ENCODE results near the gene GCNA.

DNA sequence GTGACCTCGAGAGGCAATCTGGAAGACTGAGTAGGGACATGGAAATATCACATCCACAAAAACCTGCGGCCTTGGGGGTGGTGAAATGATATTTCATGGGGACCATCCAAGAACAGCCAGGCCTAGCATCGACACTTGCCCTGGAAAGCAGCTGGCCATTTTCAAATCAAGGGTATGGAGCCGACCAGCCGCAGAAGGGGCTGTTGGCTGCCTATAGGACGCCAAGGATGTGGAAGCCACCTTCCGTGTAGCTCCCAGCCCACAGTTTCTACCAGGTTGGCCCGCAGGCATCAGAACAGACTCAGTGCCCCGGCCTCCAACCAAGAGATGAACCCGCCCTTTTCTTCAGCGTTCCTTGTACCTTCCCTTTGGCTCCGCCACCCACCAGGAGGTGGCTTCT is 83.7 kb downstream of the GCNA start:
- TF ChIP-seq, protein P1, sequence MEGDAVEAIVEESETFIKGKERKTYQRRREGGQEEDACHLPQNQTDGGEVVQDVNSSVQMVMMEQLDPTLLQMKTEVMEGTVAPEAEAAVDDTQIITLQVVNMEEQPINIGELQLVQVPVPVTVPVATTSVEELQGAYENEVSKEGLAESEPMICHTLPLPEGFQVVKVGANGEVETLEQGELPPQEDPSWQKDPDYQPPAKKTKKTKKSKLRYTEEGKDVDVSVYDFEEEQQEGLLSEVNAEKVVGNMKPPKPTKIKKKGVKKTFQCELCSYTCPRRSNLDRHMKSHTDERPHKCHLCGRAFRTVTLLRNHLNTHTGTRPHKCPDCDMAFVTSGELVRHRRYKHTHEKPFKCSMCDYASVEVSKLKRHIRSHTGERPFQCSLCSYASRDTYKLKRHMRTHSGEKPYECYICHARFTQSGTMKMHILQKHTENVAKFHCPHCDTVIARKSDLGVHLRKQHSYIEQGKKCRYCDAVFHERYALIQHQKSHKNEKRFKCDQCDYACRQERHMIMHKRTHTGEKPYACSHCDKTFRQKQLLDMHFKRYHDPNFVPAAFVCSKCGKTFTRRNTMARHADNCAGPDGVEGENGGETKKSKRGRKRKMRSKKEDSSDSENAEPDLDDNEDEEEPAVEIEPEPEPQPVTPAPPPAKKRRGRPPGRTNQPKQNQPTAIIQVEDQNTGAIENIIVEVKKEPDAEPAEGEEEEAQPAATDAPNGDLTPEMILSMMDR (IDR thresholded peaks at IDR 0.05): no peak
- no peak for TF ChIP-seq POLR2A (IDR thresholded peaks at IDR 0.05)

All from esophagus squamous epithelium (tissue), 4 donors.